NB4 (cell line): ENCODE results near the gene CMSS1.
A peak's percentile ranks its signal among the peaks of the same experiment; 100 is the strongest.

Experiments used
- DNase-seq: peaks from one replicate; pipeline ENCODE4 v3.0.0; 2010; ENCODE audit warnings: low read depth
- H3K4me3 ChIP-seq: one replicate; pipeline ENCODE4 v1.5.1; 2011; ENCODE audit warnings: mild to moderate bottlenecking, low read depth, low read length, moderate library complexity
- CTCF ChIP-seq: IDR thresholded peaks from one replicate; pipeline ENCODE4 v1.5.1; 2012; ENCODE audit warnings: low read depth, low read length
- MAX ChIP-seq: IDR thresholded peaks from 2 replicates; pipeline ENCODE4 v1.6.1; 2011; ENCODE audit warnings: low read depth, low read length
- MYC ChIP-seq: IDR thresholded peaks from 2 replicates; pipeline ENCODE4 v1.6.1; 2011; ENCODE audit warnings: low read depth, low read length
- POLR2A ChIP-seq: IDR thresholded peaks from 2 replicates; pipeline ENCODE4 v1.6.1; 2011; ENCODE audit warnings: mild to moderate bottlenecking; ENCODE audit not compliant: insufficient read length; ENCODE audit errors: extremely low read depth

Gene CMSS1

GRCh38 chr3:100062665-100063064 lies 245.0 kb downstream of the CMSS1 start:
- no peak overlapping the region for H3K4me3 ChIP-seq
- TF ChIP-seq CTCF (no peak), MAX (no peak), POLR2A (no peak), MYC (no peak)
- no peak for DNase-seq

DNA sequence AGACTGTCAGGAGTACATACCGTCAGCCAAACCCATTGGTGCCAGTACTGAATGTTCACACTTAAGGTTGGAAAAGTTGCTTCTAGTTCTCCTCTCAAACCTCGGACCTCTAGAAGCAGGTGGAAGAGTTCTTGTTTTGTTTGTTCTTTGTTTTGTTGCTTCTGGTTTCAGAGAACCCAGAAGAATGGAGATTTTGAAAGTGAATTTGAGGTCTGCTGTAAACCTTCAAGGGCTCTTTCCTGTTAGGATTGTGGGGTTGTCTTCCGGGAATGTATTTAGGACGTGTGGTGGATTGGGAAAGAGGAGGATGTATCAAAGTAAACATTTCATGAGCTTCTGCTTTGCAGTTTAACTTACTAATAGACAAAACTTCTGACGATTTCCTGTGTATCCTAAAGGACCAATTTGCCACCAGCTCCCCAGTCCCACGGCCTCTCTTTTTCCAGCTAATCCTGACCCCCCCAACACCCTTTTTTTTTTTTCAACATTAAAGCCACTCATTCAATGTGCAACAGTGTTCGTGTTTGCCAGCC lies 246.3 kb downstream of the CMSS1 start:
- no peak overlapping the region for H3K4me3 ChIP-seq
- no peak for DNase-seq
- no peak for TF ChIP-seq MYC
- TF ChIP-seq MAX = no peak
- no peak for TF ChIP-seq CTCF
- TF ChIP-seq POLR2A = no peak

DNA sequence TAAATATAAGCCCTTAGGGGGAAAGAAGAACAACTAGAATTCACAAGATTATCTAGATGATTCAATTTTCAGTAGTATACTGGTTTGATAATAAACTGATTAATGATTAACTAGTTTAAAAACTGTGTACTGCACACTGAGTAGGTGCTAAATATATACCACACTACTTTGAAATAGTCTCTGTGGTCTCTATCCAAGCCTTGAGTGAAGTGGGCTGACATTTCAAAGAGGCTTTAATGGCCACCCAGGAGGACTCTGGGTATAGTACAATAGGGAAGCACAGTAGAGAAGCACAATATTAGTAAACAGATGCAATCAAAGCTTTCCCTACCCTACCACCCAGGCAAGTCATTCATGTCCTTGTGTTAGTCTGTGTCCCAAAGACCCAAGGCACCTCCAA lies 249.9 kb downstream of the CMSS1 start:
- TF ChIP-seq CTCF (no peak), MAX (no peak), MYC (no peak), POLR2A (no peak)
- DNase-seq = no peak

DNA sequence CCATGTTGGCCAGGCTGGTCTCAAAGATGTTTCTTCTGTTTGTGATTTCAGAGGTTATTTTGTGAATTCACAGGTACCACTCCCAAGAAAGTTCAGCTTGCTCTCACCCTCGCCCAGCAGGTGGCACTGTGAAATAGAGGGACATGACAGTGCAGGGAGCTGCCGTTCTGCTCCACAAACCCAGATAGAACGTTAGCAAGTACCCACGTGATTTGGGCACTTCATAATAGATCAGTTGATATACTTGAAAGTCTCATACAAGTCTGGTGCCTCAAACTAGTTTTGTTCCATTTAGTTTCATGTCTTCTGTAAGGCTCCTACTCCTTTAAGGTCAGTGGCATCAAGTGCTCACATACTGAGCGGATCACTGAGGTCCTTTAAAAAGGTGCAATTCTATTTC lies 251.2 kb downstream of the CMSS1 start:
- no peak overlapping the region for H3K4me3 ChIP-seq
- DNase-seq = peak; percentile 87

More for the DNA sequence above, 249.9 kb downstream of the CMSS1 start:
- no peak overlapping the region for H3K4me3 ChIP-seq

DNA sequence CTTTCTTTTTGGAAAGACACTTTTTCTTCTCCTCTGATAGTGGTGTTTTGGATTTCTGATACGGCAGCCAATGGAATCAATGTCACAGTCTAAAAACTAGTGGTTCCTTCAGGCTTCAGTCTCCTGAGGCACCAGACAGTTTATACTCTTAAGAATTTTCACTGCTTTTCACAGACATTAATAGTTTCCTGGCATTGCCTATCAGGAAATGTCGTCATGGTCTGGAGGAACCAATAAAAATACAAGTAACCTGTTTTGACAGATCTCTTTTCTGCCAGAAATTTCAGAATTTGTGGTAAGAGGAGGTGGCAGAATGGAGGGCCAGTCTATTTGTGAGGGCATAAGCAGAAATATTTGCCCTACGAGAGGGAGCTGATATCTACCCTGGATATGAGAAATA lies 251.8 kb downstream of the CMSS1 start:
- H3K4me3 ChIP-seq = peak overlapping the region; percentile 17
- TF ChIP-seq POLR2A = no peak
- TF ChIP-seq MAX = no peak
- TF ChIP-seq MYC = no peak
- TF ChIP-seq CTCF = no peak
- peak; percentile 74 for DNase-seq

More for the DNA sequence above, 251.2 kb downstream of the CMSS1 start:
- TF ChIP-seq POLR2A (no peak), MYC (peak; percentile 68; the same call in 1 of the 2 replicates), CTCF (peak; percentile 55), MAX (peak; percentile 94)
